IMR-90 (cell line): ENCODE data around the gene FOXF1. TPM values are rescaled to one million over a fixed set of nuclear protein-coding genes. Genes with fewer than 3 reads are reported as not detected.
A peak's percentile ranks its signal among the peaks of the same experiment; 100 is the strongest.

Source experiments
- ATAC-seq: fragments of 200-7000 bp; cut with Tn5 transposase; 2 replicates; pipeline ENCODE4 v1.9.1; 2020; ENCODE audit warnings: low read depth, mild to moderate bottlenecking, moderate library complexity
- BruUV-seq: library from RNA; stranded (reverse); fragments of 400-500 nt; replicated peaks from 2 replicates; lab custom pipeline; 2021; lab: Mats Ljungman, UMichigan
- CTCF ChIA-PET: fragments of 300-600 bp; formaldehyde crosslinking; extraction: SDS; loops from one replicate; lab custom pipeline; 2021; ENCODE audit warnings: antibody characterized with exemption; lab: Yijun Ruan, JAX
- POLR2A ChIA-PET: fragments of 300-600 bp; sonication (Branson Sonifier 250); formaldehyde crosslinking; loops from one replicate; lab custom pipeline; 2022; ENCODE audit warnings: antibody characterized with exemption; ENCODE audit not compliant: unreplicated experiment; lab: Charles Lee
- DNase-seq: peaks from one replicate; pipeline ENCODE4 v3.0.0; 2013
- H2AFZ ChIP-seq: replicated peaks from 2 replicates; pipeline ENCODE3; 2013; ENCODE audit warnings: low read length, mild to moderate bottlenecking; ENCODE audit not compliant: poor library complexity
- H2AK5ac ChIP-seq: 2 replicates; pipeline ENCODE4 v1.6.1; 2013; ENCODE audit warnings: low read depth, low read length, inconsistent platforms
- H2AK9ac ChIP-seq: replicated peaks from 2 replicates; pipeline ENCODE3; 2013; ENCODE audit warnings: mild to moderate bottlenecking, low read depth, low read length, moderate library complexity; ENCODE audit not compliant: poor library complexity
- H2BK120ac ChIP-seq: 2 replicates; pipeline ENCODE4 v1.6.1; 2013; ENCODE audit warnings: low read depth, low read length, inconsistent platforms
- H2BK15ac ChIP-seq: 3 replicates; pipeline ENCODE4 v1.6.1; 2013; ENCODE audit warnings: low read depth, low read length, inconsistent platforms
- H2BK20ac ChIP-seq: 2 replicates; pipeline ENCODE4 v1.6.1; 2013; ENCODE audit warnings: low read depth, mild to moderate bottlenecking, inconsistent platforms, low read length, moderate library complexity
- H2BK5ac ChIP-seq: 2 replicates; pipeline ENCODE4 v1.6.1; 2013; ENCODE audit warnings: mild to moderate bottlenecking, low read depth, low read length, inconsistent platforms; ENCODE audit not compliant: poor library complexity, severe bottlenecking
- H3K14ac ChIP-seq: replicated peaks from 2 replicates; pipeline ENCODE4 v1.6.1; 2013; ENCODE audit warnings: low read depth, low read length, inconsistent platforms
- H3K18ac ChIP-seq: 2 replicates; pipeline ENCODE4 v1.6.1; 2013; ENCODE audit warnings: low read depth, low read length, control low read depth
- H3K23ac ChIP-seq: 2 replicates; pipeline ENCODE4 v1.6.1; 2013; ENCODE audit warnings: low read depth, low read length, inconsistent platforms
- H3K27ac ChIP-seq: 2 replicates; pipeline ENCODE4 v1.5.1; 2013; ENCODE audit warnings: mild to moderate bottlenecking, control low read depth, low read length; ENCODE audit not compliant: insufficient read depth
- H3K27me3 ChIP-seq: 2 replicates; pipeline ENCODE4 v1.6.1; 2013; ENCODE audit warnings: low read length; ENCODE audit not compliant: control insufficient read depth, insufficient read depth
- H3K36me3 ChIP-seq: 2 replicates; pipeline ENCODE4 v1.6.1; 2013; ENCODE audit warnings: low read length, mixed read lengths; ENCODE audit not compliant: control insufficient read depth, insufficient read depth
- H3K4ac ChIP-seq: 2 replicates; pipeline ENCODE4 v1.6.1; 2013; ENCODE audit warnings: low read depth, low read length, inconsistent platforms
- H3K4me1 ChIP-seq: 2 replicates; pipeline ENCODE4 v1.6.1; 2013; ENCODE audit warnings: low read length, mixed read lengths; ENCODE audit not compliant: control insufficient read depth, insufficient read depth
- H3K4me2 ChIP-seq: 2 replicates; pipeline ENCODE4 v1.6.1; 2013; ENCODE audit warnings: low read depth, mild to moderate bottlenecking, control low read depth, low read length, moderate library complexity
- H3K4me3 ChIP-seq: 2 replicates; pipeline ENCODE4 v1.5.1; 2013; ENCODE audit warnings: low read depth, mild to moderate bottlenecking, control low read depth, low read length, moderate library complexity; ENCODE audit not compliant: insufficient read depth
- H3K56ac ChIP-seq: 2 replicates; pipeline ENCODE4 v1.6.1; 2013; ENCODE audit warnings: low read length, inconsistent platforms; ENCODE audit not compliant: insufficient read depth; ENCODE audit errors: extremely low read depth
- H3K79me1 ChIP-seq, 2 experiments: 2 replicates each; pipeline ENCODE4 v1.6.1; 2013; ENCODE audit warnings: low read length in 2 of 2, inconsistent platforms in 1 of 2, low read depth in 1 of 2
- H3K9ac ChIP-seq: 2 replicates; pipeline ENCODE4 v1.6.1; 2013; ENCODE audit warnings: low read depth, low read length, control low read depth
- H3K9me1 ChIP-seq: 2 replicates; pipeline ENCODE4 v1.6.1; 2013; ENCODE audit warnings: low read length, inconsistent platforms; ENCODE audit not compliant: insufficient read depth
- H3K9me3 ChIP-seq: 2 replicates; pipeline ENCODE4 v1.6.1; 2013; ENCODE audit warnings: low read length; ENCODE audit not compliant: control insufficient read depth, insufficient read depth
- H4K20me1 ChIP-seq: 2 replicates; pipeline ENCODE4 v1.6.1; 2013; ENCODE audit warnings: low read length, inconsistent platforms; ENCODE audit not compliant: insufficient read depth
- H4K5ac ChIP-seq: 2 replicates; pipeline ENCODE4 v1.6.1; 2013; ENCODE audit warnings: mild to moderate bottlenecking, low read depth, low read length, control low read depth
- H4K8ac ChIP-seq, 2 experiments: 2 replicates each; pipeline ENCODE4 v1.6.1; 2013; ENCODE audit warnings: low read depth in 2 of 2, low read length in 2 of 2, control low read depth in 1 of 2, inconsistent platforms in 1 of 2
- H4K91ac ChIP-seq: 2 replicates; pipeline ENCODE4 v1.6.1; 2013; ENCODE audit warnings: low read depth, low read length, inconsistent platforms; ENCODE audit not compliant: insufficient read depth
- CHD1 ChIP-seq: IDR thresholded peaks from 2 replicates; pipeline ENCODE4 v1.6.1; 2012; ENCODE audit warnings: low read depth, low read length, improper control_type of control experiment
- POLR2A ChIP-seq: IDR thresholded peaks from 2 replicates; pipeline ENCODE4 v1.6.1; 2012; ENCODE audit warnings: mild to moderate bottlenecking, low read depth, low read length
- RCOR1 ChIP-seq: IDR thresholded peaks from 2 replicates; pipeline ENCODE4 v1.6.1; 2012; ENCODE audit warnings: mild to moderate bottlenecking, low read length, improper control_type of control experiment; ENCODE audit not compliant: insufficient replicate concordance
- WGBS, 2 experiments: methylation state at CpG; one replicate each; pipeline versions ENCODE4 v1.1.5 to v1.1.7; 2013; ENCODE audit warnings: missing lambda C conversion rate in 2 of 2; ENCODE audit not compliant: insufficient read length in 1 of 2; ENCODE audit errors: extremely low coverage in 2 of 2; 5-methylcytosine and 5-hydroxymethylcytosine counted together
- dilution Hi-C: fragments of 300-500 bp; cut with HindIII; formaldehyde crosslinking; loops from one replicate; pipeline ENCODE4 v1.14.3; 2018; ENCODE audit warnings: low sequenced_read_pairs; ENCODE audit not compliant: unreplicated experiment
- in situ Hi-C: fragments of 300-500 bp; cut with MboI; formaldehyde crosslinking; loops from 3 replicates; pipeline ENCODE4 v1.14.3; 2019; ENCODE audit warnings: low sequenced_read_pairs, inconsistent platforms, mixed read lengths
- intact Hi-C: fragments of 100-400 bp; cut with micrococcal nuclease; formaldehyde crosslinking; loops from 2 replicates; pipeline ENCODE4 v1.10.0; 2022
- polyA plus RNA-seq, 3 experiments: library from polyadenylated mRNA; depleted of rRNA; stranded (reverse); fragments of >200 nt; gene quantifications; 2 replicates each; pipeline ENCODE4 v1.2.3, GENCODE V29; 2012; ENCODE audit warnings: low replicate concordance in 1 of 3
- total RNA-seq: library from RNA; depleted of rRNA; stranded (reverse); fragments of >200 nt; gene quantifications from 2 replicates; pipeline ENCODE4 v1.2.3, GENCODE V29; 2012

The FOXF1 gene
- total and polyA plus RNA-seq, 2 of the 4 experiments (the other 2 are of a cell fraction): 2.7 to 33.0 TPM

DNA sequence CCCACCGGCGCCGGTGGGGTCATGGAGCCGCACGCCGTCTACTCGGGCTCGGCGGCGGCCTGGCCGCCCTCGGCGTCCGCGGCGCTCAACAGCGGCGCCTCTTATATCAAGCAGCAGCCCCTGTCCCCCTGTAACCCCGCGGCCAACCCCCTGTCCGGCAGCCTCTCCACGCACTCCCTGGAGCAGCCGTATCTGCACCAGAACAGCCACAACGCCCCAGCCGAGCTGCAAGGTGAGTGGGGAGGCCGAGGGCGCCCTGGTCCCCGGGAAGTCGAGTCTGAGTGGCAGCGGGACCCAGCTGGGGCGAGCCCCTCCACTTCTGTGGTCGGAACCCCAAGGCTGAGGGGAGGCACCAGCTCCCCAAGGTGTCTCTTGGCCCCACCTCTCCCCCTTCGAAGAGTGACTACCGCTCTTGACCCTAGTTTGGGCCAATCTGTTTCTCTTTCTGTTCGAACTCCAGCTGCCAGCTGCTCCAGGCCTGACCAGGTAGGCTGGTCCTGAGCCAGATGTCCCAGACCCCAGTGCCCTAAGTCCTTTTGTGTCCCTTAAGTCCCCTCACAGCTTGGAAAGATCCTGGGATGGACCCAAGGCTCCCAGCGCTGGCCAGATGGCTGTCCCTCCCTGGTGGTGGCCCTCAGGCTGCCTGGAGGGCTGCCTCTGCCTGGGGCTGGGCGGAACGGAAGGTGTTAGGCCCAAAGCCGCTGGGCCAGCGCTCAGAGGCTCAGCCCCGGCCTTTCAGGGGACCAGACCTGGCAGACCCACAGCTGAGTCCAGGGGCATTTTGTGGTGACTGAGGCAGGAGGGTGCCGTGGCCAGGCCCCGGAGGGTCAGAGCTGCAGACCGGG is 1.2 kb downstream of the FOXF1 start:
- Histone ChIP-seq H2AFZ (peak overlapping the region; percentile 3), H3K23ac (peak overlapping the region; percentile 91), H4K20me1 (peaks cover 36% of the 10 kb centered on the region), H3K9me3 (no peaks in the 10 kb centered on the region), H2BK20ac (no peak overlapping the region), H2BK5ac (peak overlapping the region; percentile 97), H3K18ac (peak overlapping the region; percentile 96), H4K91ac (peak overlapping the region; percentile 85), H3K79me1 (0 out of 4 replicates have a peak, but pooled peaks cover 0 to 3% of the 10 kb centered on the region in 2 experiments), H3K36me3 (peaks cover 64% of the 10 kb centered on the region), H4K5ac (peak overlapping the region; percentile 61), H2BK120ac (peak overlapping the region; percentile 27), H3K4me2 (peak overlapping the region; percentile 17; the same call in 1 of the 2 replicates), H2AK9ac (peak overlapping the region; percentile 89), H3K9me1 (no peaks in the 10 kb centered on the region), H3K56ac (peak overlapping the region; percentile 98), H2BK15ac (no peak overlapping the region), H3K9ac (peak overlapping the region; percentile 98), H4K8ac (peak overlapping the region; percentile 62 to 72; a peak in 3 of 4 replicates), H3K27ac (peak overlapping the region; percentile 100), H3K27me3 (no peaks in the 10 kb centered on the region), H3K14ac (peak overlapping the region; percentile 88), H3K4me1 (no peaks in the 10 kb centered on the region), H3K4me3 (peak overlapping the region; percentile 99), H2AK5ac (peak overlapping the region; percentile 54), H3K4ac (peak overlapping the region; percentile 77)
- ATAC-seq (no peak), DNase-seq (peak; percentile 31)
- intact Hi-C loops (loop anchor here (2.0 kb wide), 1 partner anchor 439 kb away; no protein-coding TSS in a partner anchor), dilution Hi-C loops (no loop called here), in situ Hi-C loops (loop anchor here (5.0 kb wide), 1 partner anchor 289 kb away; no protein-coding TSS in a partner anchor)
- BruUV-seq: no TSS peak
- CTCF ChIA-PET: no interaction called here
- TF ChIP-seq POLR2A: peak; percentile 44
- peak; percentile 56; the same call in 1 of the 2 replicates for TF ChIP-seq CHD1
- TF ChIP-seq RCOR1: no peak
- POLR2A ChIA-PET: interaction anchor here (1.0 to 1.7 kb wide), 4 partner anchors 128 to 259 kb away, joined by 3 to 5 read pairs (median 4); no protein-coding TSS in a partner anchor
- WGBS, 2 experiments: 0% methylated on average over 19 of the region's 44 CpGs; no CpG with 5 or more reads in 1 of the 2 experiments
